Cardiac fibroblast (primary cell): ENCODE results near the gene GDF11.
A peak's percentile ranks its signal among the peaks of the same experiment; 100 is the strongest.

Experiments used
- DNase-seq, 2 donors: peaks; one replicate each; pipeline versions ENCODE4 v3.0.0 to v3.0.0-alpha.2; 2010; ENCODE audit warnings: low read depth in 2 of 2
- H3K4me3 ChIP-seq, 2 donors: replicated peaks in 1 of 2; 1 replicate in 1 of 2; 2 replicates in 1 of 2; pipeline ENCODE4 v1.5.1; 2011; ENCODE audit warnings: low read depth in 2 of 2, low read length in 2 of 2, mild to moderate bottlenecking in 2 of 2, moderate library complexity in 1 of 2
- CTCF ChIP-seq: IDR thresholded peaks from one replicate; pipeline ENCODE4 v1.5.1; 2011; ENCODE audit warnings: low read depth, mild to moderate bottlenecking, low read length, inconsistent platforms

GDF11 gene

GRCh38 chr12:55734595-55734994 is 8.3 kb upstream of the GDF11 start:
- no peak for TF ChIP-seq CTCF
- no peak overlapping the region for H3K4me3 ChIP-seq
- DNase-seq, result no peak

GRCh38 chr12:55736076-55736475 is 6.8 kb upstream of the GDF11 start:
- no peak overlapping the region for H3K4me3 ChIP-seq
- DNase-seq, result no peak
- TF ChIP-seq CTCF, result no peak

- H3K4me3 ChIP-seq, result no peak overlapping the region
- peak; percentile 80 to 82 for DNase-seq
These were observed 5.9 kb upstream of the GDF11 start for GRCh38 chr12:55736780-55737580.

DNA sequence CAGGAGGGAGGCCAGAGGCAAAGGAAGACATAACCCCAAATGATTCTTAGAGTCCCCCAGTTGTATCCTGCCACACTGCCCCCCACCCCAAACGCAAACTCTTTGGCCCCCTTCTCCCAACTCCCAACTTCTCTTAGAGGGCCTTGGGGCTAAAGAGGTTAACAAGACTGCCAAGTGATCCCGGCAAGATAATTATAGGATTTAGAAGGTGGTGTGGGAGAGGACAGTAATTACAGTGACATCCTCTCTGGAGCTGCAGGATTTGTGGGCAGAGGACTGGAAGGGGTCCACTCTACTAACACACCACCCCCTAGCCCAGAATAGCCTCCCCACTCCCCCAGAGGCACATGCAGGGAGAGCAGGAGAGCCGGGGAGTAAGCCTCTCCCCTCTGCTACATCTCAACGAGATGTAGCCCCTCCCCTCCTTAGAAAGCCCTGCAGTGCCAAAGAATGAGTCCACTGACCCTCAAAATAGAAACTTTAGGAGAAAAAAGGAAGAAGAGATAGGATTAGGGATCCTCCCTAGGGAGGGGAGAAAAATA is 5.3 kb upstream of the GDF11 start:
- H3K4me3 ChIP-seq, result peak overlapping the region in 1 of 2 donors; percentile 61
- DNase-seq, result no peak
- TF ChIP-seq CTCF, result no peak

More at GRCh38 chr12:55736780-55737580, 5.9 kb upstream of the GDF11 start:
- TF ChIP-seq CTCF, result peak; percentile 97

DNA sequence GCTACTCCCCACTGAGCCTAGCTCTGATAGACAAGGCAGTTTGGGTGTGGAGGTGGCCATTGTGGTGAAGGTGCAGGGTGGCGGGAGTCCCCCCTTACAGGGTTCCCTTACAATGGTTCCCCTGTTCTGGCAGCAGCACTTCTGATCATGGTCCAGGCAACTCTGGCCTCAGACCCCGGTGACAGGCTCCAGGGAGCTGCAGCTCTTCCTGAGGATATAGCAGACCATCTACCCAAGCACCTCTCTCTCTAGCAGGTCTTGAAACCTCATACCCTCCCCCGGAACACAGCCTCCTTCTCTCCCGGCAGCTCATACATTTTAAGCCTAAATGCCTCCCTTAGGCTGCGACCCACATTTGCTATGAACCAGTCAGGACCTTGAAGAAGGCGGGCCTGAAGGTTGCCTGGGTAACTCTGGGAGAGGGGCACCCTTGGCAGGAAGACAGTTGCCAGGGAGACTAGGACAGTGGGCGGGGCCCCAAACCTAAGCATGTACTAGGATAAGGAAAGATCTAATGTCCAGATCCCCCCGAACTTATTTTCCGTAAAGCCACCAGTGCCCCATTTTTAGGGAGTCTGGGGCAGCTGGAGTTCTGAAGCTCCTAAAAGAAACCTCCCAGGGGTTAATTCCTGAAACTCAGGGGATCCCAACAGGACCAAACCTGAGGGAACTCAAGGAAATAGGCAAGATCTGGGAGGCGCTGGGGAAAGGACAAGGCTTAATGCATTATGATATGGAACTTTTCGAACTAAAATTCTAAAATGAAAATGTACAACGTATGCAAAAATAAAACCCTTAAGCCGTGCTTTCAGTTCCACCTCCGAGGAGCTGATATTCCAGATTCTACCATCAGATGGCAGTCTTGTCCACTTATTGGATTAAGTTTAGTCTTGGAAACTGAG is 4.5 kb upstream of the GDF11 start:
- peak overlapping the region; percentile 60 to 61 for H3K4me3 ChIP-seq
- peak; percentile 71 for TF ChIP-seq CTCF
- DNase-seq, result peak; percentile 91 to 94

- no peak for DNase-seq
- no peak for TF ChIP-seq CTCF
- no peak overlapping the region for H3K4me3 ChIP-seq
These were observed 3.9 kb upstream of the GDF11 start for GRCh38 chr12:55739025-55739378.
